IMR-90 (cell line): ENCODE data around the gene SSU72. TPM values are rescaled to one million over a fixed set of nuclear protein-coding genes. Genes with fewer than 3 reads are reported as not detected.

Source experiments
- ATAC-seq: fragments of 200-7000 bp; cut with Tn5 transposase; 2 replicates; pipeline ENCODE4 v1.9.1; 2020; ENCODE audit warnings: low read depth, mild to moderate bottlenecking, moderate library complexity
- BruUV-seq: library from RNA; stranded (reverse); fragments of 400-500 nt; replicated peaks from 2 replicates; lab custom pipeline; 2021; lab: Mats Ljungman, UMichigan
- CTCF ChIA-PET: fragments of 300-600 bp; formaldehyde crosslinking; extraction: SDS; loops from one replicate; lab custom pipeline; 2021; ENCODE audit warnings: antibody characterized with exemption; lab: Yijun Ruan, JAX
- POLR2A ChIA-PET: fragments of 300-600 bp; sonication (Branson Sonifier 250); formaldehyde crosslinking; loops from one replicate; lab custom pipeline; 2022; ENCODE audit warnings: antibody characterized with exemption; ENCODE audit not compliant: unreplicated experiment; lab: Charles Lee
- DNase-seq: peaks from one replicate; pipeline ENCODE4 v3.0.0; 2013
- H2AFZ ChIP-seq: replicated peaks from 2 replicates; pipeline ENCODE3; 2013; ENCODE audit warnings: low read length, mild to moderate bottlenecking; ENCODE audit not compliant: poor library complexity
- H2AK5ac ChIP-seq: 2 replicates; pipeline ENCODE4 v1.6.1; 2013; ENCODE audit warnings: low read depth, low read length, inconsistent platforms
- H2AK9ac ChIP-seq: replicated peaks from 2 replicates; pipeline ENCODE3; 2013; ENCODE audit warnings: mild to moderate bottlenecking, low read depth, low read length, moderate library complexity; ENCODE audit not compliant: poor library complexity
- H2BK120ac ChIP-seq: 2 replicates; pipeline ENCODE4 v1.6.1; 2013; ENCODE audit warnings: low read depth, low read length, inconsistent platforms
- H2BK15ac ChIP-seq: 3 replicates; pipeline ENCODE4 v1.6.1; 2013; ENCODE audit warnings: low read depth, low read length, inconsistent platforms
- H2BK20ac ChIP-seq: 2 replicates; pipeline ENCODE4 v1.6.1; 2013; ENCODE audit warnings: low read depth, mild to moderate bottlenecking, inconsistent platforms, low read length, moderate library complexity
- H2BK5ac ChIP-seq: 2 replicates; pipeline ENCODE4 v1.6.1; 2013; ENCODE audit warnings: mild to moderate bottlenecking, low read depth, low read length, inconsistent platforms; ENCODE audit not compliant: poor library complexity, severe bottlenecking
- H3K14ac ChIP-seq: replicated peaks from 2 replicates; pipeline ENCODE4 v1.6.1; 2013; ENCODE audit warnings: low read depth, low read length, inconsistent platforms
- H3K18ac ChIP-seq: 2 replicates; pipeline ENCODE4 v1.6.1; 2013; ENCODE audit warnings: low read depth, low read length, control low read depth
- H3K23ac ChIP-seq: 2 replicates; pipeline ENCODE4 v1.6.1; 2013; ENCODE audit warnings: low read depth, low read length, inconsistent platforms
- H3K27ac ChIP-seq: 2 replicates; pipeline ENCODE4 v1.5.1; 2013; ENCODE audit warnings: mild to moderate bottlenecking, control low read depth, low read length; ENCODE audit not compliant: insufficient read depth
- H3K27me3 ChIP-seq: 2 replicates; pipeline ENCODE4 v1.6.1; 2013; ENCODE audit warnings: low read length; ENCODE audit not compliant: control insufficient read depth, insufficient read depth
- H3K36me3 ChIP-seq: 2 replicates; pipeline ENCODE4 v1.6.1; 2013; ENCODE audit warnings: low read length, mixed read lengths; ENCODE audit not compliant: control insufficient read depth, insufficient read depth
- H3K4ac ChIP-seq: 2 replicates; pipeline ENCODE4 v1.6.1; 2013; ENCODE audit warnings: low read depth, low read length, inconsistent platforms
- H3K4me1 ChIP-seq: 2 replicates; pipeline ENCODE4 v1.6.1; 2013; ENCODE audit warnings: low read length, mixed read lengths; ENCODE audit not compliant: control insufficient read depth, insufficient read depth
- H3K4me2 ChIP-seq: 2 replicates; pipeline ENCODE4 v1.6.1; 2013; ENCODE audit warnings: low read depth, mild to moderate bottlenecking, control low read depth, low read length, moderate library complexity
- H3K4me3 ChIP-seq: 2 replicates; pipeline ENCODE4 v1.5.1; 2013; ENCODE audit warnings: low read depth, mild to moderate bottlenecking, control low read depth, low read length, moderate library complexity; ENCODE audit not compliant: insufficient read depth
- H3K56ac ChIP-seq: 2 replicates; pipeline ENCODE4 v1.6.1; 2013; ENCODE audit warnings: low read length, inconsistent platforms; ENCODE audit not compliant: insufficient read depth; ENCODE audit errors: extremely low read depth
- H3K79me1 ChIP-seq, 2 experiments: 2 replicates each; pipeline ENCODE4 v1.6.1; 2013; ENCODE audit warnings: low read length in 2 of 2, inconsistent platforms in 1 of 2, low read depth in 1 of 2
- H3K9ac ChIP-seq: 2 replicates; pipeline ENCODE4 v1.6.1; 2013; ENCODE audit warnings: low read depth, low read length, control low read depth
- H3K9me1 ChIP-seq: 2 replicates; pipeline ENCODE4 v1.6.1; 2013; ENCODE audit warnings: low read length, inconsistent platforms; ENCODE audit not compliant: insufficient read depth
- H3K9me3 ChIP-seq: 2 replicates; pipeline ENCODE4 v1.6.1; 2013; ENCODE audit warnings: low read length; ENCODE audit not compliant: control insufficient read depth, insufficient read depth
- H4K20me1 ChIP-seq: 2 replicates; pipeline ENCODE4 v1.6.1; 2013; ENCODE audit warnings: low read length, inconsistent platforms; ENCODE audit not compliant: insufficient read depth
- H4K5ac ChIP-seq: 2 replicates; pipeline ENCODE4 v1.6.1; 2013; ENCODE audit warnings: mild to moderate bottlenecking, low read depth, low read length, control low read depth
- H4K8ac ChIP-seq, 2 experiments: 2 replicates each; pipeline ENCODE4 v1.6.1; 2013; ENCODE audit warnings: low read depth in 2 of 2, low read length in 2 of 2, control low read depth in 1 of 2, inconsistent platforms in 1 of 2
- H4K91ac ChIP-seq: 2 replicates; pipeline ENCODE4 v1.6.1; 2013; ENCODE audit warnings: low read depth, low read length, inconsistent platforms; ENCODE audit not compliant: insufficient read depth
- BHLHE40 ChIP-seq: fragments of 150-350 bp; IDR thresholded peaks from 2 replicates; pipeline ENCODE4 v1.6.1; 2016; ENCODE audit warnings: mild to moderate bottlenecking, low read depth, low read length
- CEBPB ChIP-seq: IDR thresholded peaks from 2 replicates; pipeline ENCODE4 v1.6.1; 2012; ENCODE audit warnings: low read depth, low read length, improper control_type of control experiment
- CHD1 ChIP-seq: IDR thresholded peaks from 2 replicates; pipeline ENCODE4 v1.6.1; 2012; ENCODE audit warnings: low read depth, low read length, improper control_type of control experiment
- MAFK ChIP-seq: IDR thresholded peaks from 2 replicates; pipeline ENCODE4 v1.6.1; 2012; ENCODE audit warnings: low read depth, low read length, improper control_type of control experiment
- MAZ ChIP-seq: IDR thresholded peaks from 2 replicates; pipeline ENCODE4 v1.6.1; 2012; ENCODE audit warnings: low read depth, mild to moderate bottlenecking, low read length, improper control_type of control experiment, moderate library complexity, borderline replicate concordance
- POLR2A ChIP-seq: IDR thresholded peaks from 2 replicates; pipeline ENCODE4 v1.6.1; 2012; ENCODE audit warnings: mild to moderate bottlenecking, low read depth, low read length
- RAD21 ChIP-seq: IDR thresholded peaks from 2 replicates; pipeline ENCODE4 v1.6.1; 2012; ENCODE audit warnings: low read length, improper control_type of control experiment
- RCOR1 ChIP-seq: IDR thresholded peaks from 2 replicates; pipeline ENCODE4 v1.6.1; 2012; ENCODE audit warnings: mild to moderate bottlenecking, low read length, improper control_type of control experiment; ENCODE audit not compliant: insufficient replicate concordance
- WGBS, 2 experiments: methylation state at CpG; one replicate each; pipeline versions ENCODE4 v1.1.5 to v1.1.7; 2013; ENCODE audit warnings: missing lambda C conversion rate in 2 of 2; ENCODE audit not compliant: insufficient read length in 1 of 2; ENCODE audit errors: extremely low coverage in 2 of 2; 5-methylcytosine and 5-hydroxymethylcytosine counted together
- dilution Hi-C: fragments of 300-500 bp; cut with HindIII; formaldehyde crosslinking; loops from one replicate; pipeline ENCODE4 v1.14.3; 2018; ENCODE audit warnings: low sequenced_read_pairs; ENCODE audit not compliant: unreplicated experiment
- in situ Hi-C: fragments of 300-500 bp; cut with MboI; formaldehyde crosslinking; loops from 3 replicates; pipeline ENCODE4 v1.14.3; 2019; ENCODE audit warnings: low sequenced_read_pairs, inconsistent platforms, mixed read lengths
- intact Hi-C: fragments of 100-400 bp; cut with micrococcal nuclease; formaldehyde crosslinking; loops from 2 replicates; pipeline ENCODE4 v1.10.0; 2022
- polyA plus RNA-seq, 3 experiments: library from polyadenylated mRNA; depleted of rRNA; stranded (reverse); fragments of >200 nt; gene quantifications; 2 replicates each; pipeline ENCODE4 v1.2.3, GENCODE V29; 2012; ENCODE audit warnings: low replicate concordance in 1 of 3
- total RNA-seq: library from RNA; depleted of rRNA; stranded (reverse); fragments of >200 nt; gene quantifications from 2 replicates; pipeline ENCODE4 v1.2.3, GENCODE V29; 2012
- TF ChIP-seq, protein P1 (sequence below): fragments of 150-350 bp; IDR thresholded peaks from 2 replicates; pipeline ENCODE4 v1.6.1; 2017; ENCODE audit warnings: mild to moderate bottlenecking, antibody characterized with exemption, low read length, low read depth
- TF ChIP-seq, protein P2 (sequence below): conservative IDR thresholded peaks from 2 replicates; pipeline ENCODE4 v1.5.1; 2012; ENCODE audit warnings: mild to moderate bottlenecking, low read depth, low read length, improper control_type of control experiment

Gene SSU72
- total and polyA plus RNA-seq, 2 of the 4 experiments (the other 2 are of a cell fraction): 33.7 to 88.4 TPM

DNA sequence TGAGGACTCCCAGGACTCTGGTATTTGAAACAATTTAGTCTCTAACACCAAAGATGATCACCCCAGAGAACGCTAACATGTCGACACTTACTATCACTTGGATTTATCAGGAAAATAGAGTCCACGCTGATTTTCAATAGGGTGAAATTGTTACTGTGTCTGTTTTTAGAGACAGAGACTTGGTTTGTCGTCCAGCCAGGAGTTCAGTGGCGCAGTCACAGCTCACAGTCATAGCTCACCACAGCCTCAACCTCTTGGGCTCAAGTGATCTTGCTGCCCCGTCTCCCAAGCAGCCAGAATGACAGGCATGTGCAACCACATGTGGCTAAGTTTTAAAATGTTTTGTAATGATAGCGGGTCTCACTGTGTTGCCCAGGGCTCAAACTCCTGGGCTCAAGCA, 5.3 kb downstream of the SSU72 start:
- Histone ChIP-seq H3K14ac (no peak overlapping the region), H3K27me3 (no peaks in the 10 kb centered on the region), H3K36me3 (peaks cover 30% of the 10 kb centered on the region), H3K4me1 (peaks cover 2% of the 10 kb centered on the region; the same call in 1 of the 2 replicates), H3K4me2 (no peak overlapping the region), H4K8ac (no peak overlapping the region), H3K56ac (no peak overlapping the region), H3K79me1 (peaks cover 5 to 45% of the 10 kb centered on the region in 2 experiments; a peak in 3 of 4 replicates), H3K9ac (no peak overlapping the region), H2BK15ac (no peak overlapping the region), H3K4me3 (no peak overlapping the region), H3K18ac (no peak overlapping the region), H2AFZ (no peak overlapping the region), H3K23ac (no peak overlapping the region), H2BK5ac (no peak overlapping the region), H2AK9ac (no peak overlapping the region), H4K5ac (no peak overlapping the region), H2BK20ac (no peak overlapping the region), H3K9me1 (peaks cover 17% of the 10 kb centered on the region), H4K91ac (no peak overlapping the region), H3K9me3 (no peaks in the 10 kb centered on the region), H2AK5ac (no peak overlapping the region), H2BK120ac (no peak overlapping the region), H4K20me1 (peaks cover 86% of the 10 kb centered on the region), H3K4ac (no peak overlapping the region), H3K27ac (no peak overlapping the region)
- ChIA-PET CTCF (no interaction called here), POLR2A (no interaction called here)
- TF ChIP-seq POLR2A (no peak), BHLHE40 (no peak), MAFK (no peak), RAD21 (no peak), CHD1 (no peak), CEBPB (no peak), MAZ (no peak), RCOR1 (no peak)
- TF ChIP-seq, protein P1, sequence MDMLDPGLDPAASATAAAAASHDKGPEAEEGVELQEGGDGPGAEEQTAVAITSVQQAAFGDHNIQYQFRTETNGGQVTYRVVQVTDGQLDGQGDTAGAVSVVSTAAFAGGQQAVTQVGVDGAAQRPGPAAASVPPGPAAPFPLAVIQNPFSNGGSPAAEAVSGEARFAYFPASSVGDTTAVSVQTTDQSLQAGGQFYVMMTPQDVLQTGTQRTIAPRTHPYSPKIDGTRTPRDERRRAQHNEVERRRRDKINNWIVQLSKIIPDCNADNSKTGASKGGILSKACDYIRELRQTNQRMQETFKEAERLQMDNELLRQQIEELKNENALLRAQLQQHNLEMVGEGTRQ: no peak
- TF ChIP-seq, protein P2, sequence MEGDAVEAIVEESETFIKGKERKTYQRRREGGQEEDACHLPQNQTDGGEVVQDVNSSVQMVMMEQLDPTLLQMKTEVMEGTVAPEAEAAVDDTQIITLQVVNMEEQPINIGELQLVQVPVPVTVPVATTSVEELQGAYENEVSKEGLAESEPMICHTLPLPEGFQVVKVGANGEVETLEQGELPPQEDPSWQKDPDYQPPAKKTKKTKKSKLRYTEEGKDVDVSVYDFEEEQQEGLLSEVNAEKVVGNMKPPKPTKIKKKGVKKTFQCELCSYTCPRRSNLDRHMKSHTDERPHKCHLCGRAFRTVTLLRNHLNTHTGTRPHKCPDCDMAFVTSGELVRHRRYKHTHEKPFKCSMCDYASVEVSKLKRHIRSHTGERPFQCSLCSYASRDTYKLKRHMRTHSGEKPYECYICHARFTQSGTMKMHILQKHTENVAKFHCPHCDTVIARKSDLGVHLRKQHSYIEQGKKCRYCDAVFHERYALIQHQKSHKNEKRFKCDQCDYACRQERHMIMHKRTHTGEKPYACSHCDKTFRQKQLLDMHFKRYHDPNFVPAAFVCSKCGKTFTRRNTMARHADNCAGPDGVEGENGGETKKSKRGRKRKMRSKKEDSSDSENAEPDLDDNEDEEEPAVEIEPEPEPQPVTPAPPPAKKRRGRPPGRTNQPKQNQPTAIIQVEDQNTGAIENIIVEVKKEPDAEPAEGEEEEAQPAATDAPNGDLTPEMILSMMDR: no peak
- no TSS peak for BruUV-seq
- 83% methylated on average over 1 of the region's 7 CpGs; no CpG with 5 or more reads in 1 of the 2 experiments for WGBS, 2 experiments
- dilution Hi-C loops (no loop called here), intact Hi-C loops (no loop called here), in situ Hi-C loops (no loop called here)
- DNase-seq (no peak), ATAC-seq (no peak)
